Endothelial cell of umbilical vein (primary cell): ENCODE measurements around the gene METTL1. TPM values are rescaled to one million over a fixed set of nuclear protein-coding genes. Genes with fewer than 3 reads are reported as not detected.

Experiments
- BruUV-seq: library from RNA; stranded (reverse); fragments of 400-500 nt; replicated peaks from 2 replicates; lab custom pipeline; 2021; lab: Mats Ljungman, UMichigan
- CTCF ChIA-PET: fragments of 300-600, 350-600 bp; sonication (Branson Sonifier 250); formaldehyde crosslinking; loops from one replicate; lab custom pipeline; 2021; ENCODE audit warnings: antibody characterized with exemption, inconsistent platforms; lab: Charles Lee
- POLR2A ChIA-PET: fragments of 300-600, 350-600 bp; sonication (Branson Sonifier 250); formaldehyde crosslinking; loops from one replicate; lab custom pipeline; 2021; ENCODE audit warnings: antibody characterized with exemption, inconsistent platforms; lab: Charles Lee
- DNase-seq: peaks from one replicate; pipeline ENCODE4 v3.0.0-alpha.2; 2011; ENCODE audit warnings: low read depth, low spot score
- FAIRE-seq: peaks from 2 replicates; lab custom pipeline; 2011; peaks lifted over from hg19 to GRCh38; lab: Jason Lieb, UNC
- H2AFZ ChIP-seq: 2 replicates; pipeline ENCODE4 v1.6.0; 2012; ENCODE audit warnings: low read depth, low read length, control low read depth, inconsistent platforms
- H3K27ac ChIP-seq: 2 replicates; pipeline ENCODE4 v1.5.1; 2011; ENCODE audit warnings: low read depth, mild to moderate bottlenecking, control low read depth, low read length, moderate library complexity; ENCODE audit not compliant: insufficient read depth
- H3K27me3 ChIP-seq, 2 experiments: 2 replicates each; pipeline versions ENCODE4 v1.6.0 to v1.6.1; 2011; ENCODE audit warnings: low read length in 2 of 2, mixed read lengths in 1 of 2; ENCODE audit not compliant: control insufficient read depth in 2 of 2, insufficient read depth in 2 of 2
- H3K36me3 ChIP-seq, 2 experiments: 2 replicates in 1 of 2; 3 replicates in 1 of 2; pipeline ENCODE4 v1.5.1; 2011; ENCODE audit warnings: low read length in 2 of 2, mild to moderate bottlenecking in 1 of 2, moderate library complexity in 1 of 2; ENCODE audit not compliant: control insufficient read depth in 2 of 2, insufficient read depth in 2 of 2; ENCODE audit errors: extremely low read depth in 1 of 2
- H3K4me1 ChIP-seq: 3 replicates; pipeline ENCODE4 v1.5.1; 2011; ENCODE audit warnings: mild to moderate bottlenecking, low read length; ENCODE audit not compliant: control insufficient read depth, insufficient read depth; ENCODE audit errors: extremely low read depth
- H3K4me2 ChIP-seq: 2 replicates; pipeline ENCODE4 v1.6.1; 2011; ENCODE audit warnings: low read length, control low read depth, mixed read lengths; ENCODE audit not compliant: insufficient read depth
- H3K4me3 ChIP-seq, 3 experiments: fragments of 200-600 bp in 1 of 3; sonication (generic), shearing (Covaris generic) in 1 of 3; replicated peaks in 1 of 3; 2 replicates each; pipeline ENCODE4 v1.5.1; 2011 to 2016; ENCODE audit warnings: control low read depth in 3 of 3, low read length in 3 of 3, mild to moderate bottlenecking in 2 of 3, inconsistent platforms in 1 of 3, low read depth in 1 of 3, moderate library complexity in 1 of 3; ENCODE audit not compliant: insufficient read depth in 1 of 3
- H3K79me2 ChIP-seq: 2 replicates; pipeline ENCODE4 v1.6.0; 2012; ENCODE audit warnings: low read length, inconsistent platforms; ENCODE audit not compliant: control insufficient read depth, insufficient read depth
- H3K9ac ChIP-seq: replicated peaks from 2 replicates; pipeline ENCODE3; 2011; ENCODE audit warnings: low read length, control low read depth; ENCODE audit not compliant: insufficient read depth; ENCODE audit errors: extremely low read depth
- H3K9me1 ChIP-seq: replicated peaks from 3 replicates; pipeline ENCODE4 v1.6.0; 2011; ENCODE audit warnings: mild to moderate bottlenecking, low read length; ENCODE audit not compliant: control insufficient read depth, insufficient read depth; ENCODE audit errors: extremely low read depth
- H3K9me3 ChIP-seq: replicated peaks from 2 replicates; pipeline ENCODE4 v1.5.1; 2012; ENCODE audit warnings: low read length, inconsistent platforms; ENCODE audit not compliant: control insufficient read depth, insufficient read depth
- H4K20me1 ChIP-seq: replicated peaks from 2 replicates; pipeline ENCODE3; 2011; ENCODE audit warnings: mild to moderate bottlenecking, low read length; ENCODE audit not compliant: control insufficient read depth, insufficient read depth; ENCODE audit errors: extremely low read depth
- CTCF ChIP-seq, 2 donors: IDR thresholded peaks; 1 replicate in 1 of 2; 2 replicates in 1 of 2; pipeline ENCODE4 v1.5.1; 2011; ENCODE audit warnings: low read length in 2 of 2, mild to moderate bottlenecking in 2 of 2, moderate library complexity in 2 of 2, control low read depth in 1 of 2, inconsistent platforms in 1 of 2, low read depth in 1 of 2; ENCODE audit not compliant: insufficient read depth in 1 of 2; ENCODE audit errors: extremely low read depth in 1 of 2
- EZH2 ChIP-seq: IDR thresholded peaks from 2 replicates; pipeline ENCODE4 v1.6.1; 2012; ENCODE audit warnings: borderline replicate concordance, low read depth, mild to moderate bottlenecking, moderate library complexity, low read length, inconsistent platforms; ENCODE audit not compliant: severe bottlenecking
- FOS ChIP-seq: IDR thresholded peaks from 2 replicates; pipeline ENCODE4 v1.6.1; 2011; ENCODE audit warnings: mild to moderate bottlenecking, low read length, moderate library complexity, borderline replicate concordance; ENCODE audit not compliant: insufficient read depth
- GATA2 ChIP-seq: IDR thresholded peaks from 2 replicates; pipeline ENCODE4 v1.7.0; 2011; ENCODE audit warnings: low read depth, mild to moderate bottlenecking, moderate library complexity, mixed read lengths, low read length; ENCODE audit not compliant: insufficient read length, insufficient read depth
- JUN ChIP-seq: IDR thresholded peaks from 2 replicates; pipeline ENCODE4 v1.6.1; 2011; ENCODE audit warnings: borderline replicate concordance, low read depth; ENCODE audit not compliant: insufficient read length, insufficient read depth
- MAX ChIP-seq: IDR thresholded peaks from 2 replicates; pipeline ENCODE4 v1.6.1; 2011; ENCODE audit not compliant: insufficient read depth, insufficient read length
- MYC ChIP-seq: IDR thresholded peaks from one replicate; pipeline ENCODE4 v1.6.1; 2011; ENCODE audit warnings: mild to moderate bottlenecking, low read depth, low read length
- POLR2A ChIP-seq: IDR thresholded peaks from 2 replicates; pipeline ENCODE4 v1.6.1; 2012; ENCODE audit warnings: low read depth, mild to moderate bottlenecking, control low read depth, low read length
- POLR2AphosphoS5 ChIP-seq: IDR thresholded peaks from 2 replicates; pipeline ENCODE4 v1.6.1; 2012; ENCODE audit warnings: low read depth, mild to moderate bottlenecking, control low read depth, low read length, moderate library complexity; ENCODE audit not compliant: insufficient read depth
- dilution Hi-C: fragments of 300-500 bp; cut with MboI; formaldehyde crosslinking; loops from one replicate; pipeline ENCODE4 v1.15.0; 2019; ENCODE audit warnings: low sequenced_read_pairs; ENCODE audit not compliant: extremely low pct_ligation_motif_present
- intact Hi-C: fragments of 100-400 bp; cut with micrococcal nuclease; formaldehyde crosslinking; loops from one replicate; pipeline ENCODE4 v1.10.0; 2022
- polyA plus RNA-seq, 4 experiments: library from polyadenylated mRNA; depleted of rRNA in 3 of 4; stranded (reverse) in 3 of 4; unstranded in 1 of 4; fragments of >200 nt; gene quantifications; 2 replicates each; pipeline versions ENCODE4 v1.2.1 to v1.2.3, GENCODE V29; 2011 to 2012; ENCODE audit warnings: missing spikeins in 1 of 4
- total RNA-seq: library from RNA; stranded (reverse); gene quantifications from 2 replicates; pipeline ENCODE4 v1.2.3, GENCODE V29; 2021

METTL1 gene
- total and polyA plus RNA-seq, 2 donors (not counting 3 experiments of a cell fraction or from before 2014, with no cell fraction given) = 23.6 to 24.3 TPM

- H3K9me1 ChIP-seq = no peaks in the 10 kb centered on the region
- no peak for TF ChIP-seq MYC
- no peak for TF ChIP-seq GATA2
- no peak for TF ChIP-seq FOS
- TF ChIP-seq CTCF (IDR thresholded peaks at IDR 0.05; ENCODE audit: extremely low read depth in 1 of 2, insufficient read depth in 1 of 2, low read depth in 1 of 2, low read length in 2 of 2) = no peak
- no peak for TF ChIP-seq POLR2A
- no peak for TF ChIP-seq JUN
- TF ChIP-seq POLR2AphosphoS5 = no peak
- TF ChIP-seq EZH2 = no peak
- no peak for TF ChIP-seq MAX
- no peaks in the 10 kb centered on the region for H3K9me3 ChIP-seq
- no peaks in the 10 kb centered on the region for H3K27me3 ChIP-seq
- CTCF ChIA-PET = interaction anchor here (2.0 to 3.0 kb wide), 2 partner anchors 7 to 19 kb away, joined by 7 to 8 read pairs; partner anchors contain the start of gene TSFM
- no TSS peak for BruUV-seq
- FAIRE-seq (no peak), DNase-seq (no peak)
- intact Hi-C loops = no loop called here
- no peak overlapping the region for H3K9ac ChIP-seq
- POLR2A ChIA-PET = no interaction called here
- H3K79me2 ChIP-seq = peaks cover 2% of the 10 kb centered on the region
- dilution Hi-C loops = no loop called here
- peaks cover 0 to 3% of the 10 kb centered on the region in 2 experiments for H3K36me3 ChIP-seq
- no peak overlapping the region for H3K27ac ChIP-seq
- H2AFZ ChIP-seq = no peak overlapping the region
- H3K4me3 ChIP-seq = no peak overlapping the region
- peaks cover 13% of the 10 kb centered on the region for H3K4me1 ChIP-seq
- H3K4me2 ChIP-seq = no peak overlapping the region
- H4K20me1 ChIP-seq = no peaks in the 10 kb centered on the region
Measured at GRCh38 chr12:57775563-57776246, 3.8 kb upstream of the METTL1 start.
